ENCODE data around the gene SEMA6B.

GRCh38 chr19:4529924-4530522 lies 29.5 kb downstream of the SEMA6B start:
- TF ChIP-seq CTCF (IDR thresholded peaks at IDR 0.05) (no peak), POLR2A (IDR thresholded peaks at IDR 0.05) (no peak), POLR2AphosphoS5 (IDR thresholded peaks at IDR 0.05) (no peak)

All from breast epithelium (tissue), 3 donors.